Measurements from ENCODE around the gene MKI67.

The MKI67 gene

DNA sequence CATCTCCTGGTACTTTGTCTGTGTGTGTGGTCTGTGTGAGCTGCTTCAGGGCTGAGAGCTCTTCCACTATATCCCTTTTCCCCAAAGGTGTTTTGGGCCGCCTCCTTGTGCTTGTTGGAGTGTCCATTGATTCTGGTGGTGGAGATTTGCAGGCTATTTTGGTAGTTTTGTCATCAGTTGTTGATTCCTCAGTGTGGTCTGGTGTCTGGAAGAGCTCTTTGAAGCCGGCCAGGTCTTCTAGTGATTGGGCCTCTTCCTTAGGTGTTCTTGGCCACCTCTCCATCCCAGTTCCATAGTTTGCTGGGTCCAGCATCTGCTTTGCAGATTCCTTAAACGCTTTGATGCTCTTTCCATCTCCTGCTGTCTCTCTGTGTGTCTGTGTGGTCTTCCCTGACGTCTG lies 20.8 kb downstream of the MKI67 start:
- H3K4me3 ChIP-seq (ENCODE audit: low read depth, low read length), result no peak overlapping the region
- TF ChIP-seq POLR2A (IDR thresholded peaks at IDR 0.05; ENCODE audit: extremely low read depth, insufficient read length), result no peak
- no peak for TF ChIP-seq MYC (IDR thresholded peaks at IDR 0.05; ENCODE audit: low read depth, low read length)
- TF ChIP-seq, protein P1, sequence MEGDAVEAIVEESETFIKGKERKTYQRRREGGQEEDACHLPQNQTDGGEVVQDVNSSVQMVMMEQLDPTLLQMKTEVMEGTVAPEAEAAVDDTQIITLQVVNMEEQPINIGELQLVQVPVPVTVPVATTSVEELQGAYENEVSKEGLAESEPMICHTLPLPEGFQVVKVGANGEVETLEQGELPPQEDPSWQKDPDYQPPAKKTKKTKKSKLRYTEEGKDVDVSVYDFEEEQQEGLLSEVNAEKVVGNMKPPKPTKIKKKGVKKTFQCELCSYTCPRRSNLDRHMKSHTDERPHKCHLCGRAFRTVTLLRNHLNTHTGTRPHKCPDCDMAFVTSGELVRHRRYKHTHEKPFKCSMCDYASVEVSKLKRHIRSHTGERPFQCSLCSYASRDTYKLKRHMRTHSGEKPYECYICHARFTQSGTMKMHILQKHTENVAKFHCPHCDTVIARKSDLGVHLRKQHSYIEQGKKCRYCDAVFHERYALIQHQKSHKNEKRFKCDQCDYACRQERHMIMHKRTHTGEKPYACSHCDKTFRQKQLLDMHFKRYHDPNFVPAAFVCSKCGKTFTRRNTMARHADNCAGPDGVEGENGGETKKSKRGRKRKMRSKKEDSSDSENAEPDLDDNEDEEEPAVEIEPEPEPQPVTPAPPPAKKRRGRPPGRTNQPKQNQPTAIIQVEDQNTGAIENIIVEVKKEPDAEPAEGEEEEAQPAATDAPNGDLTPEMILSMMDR (IDR thresholded peaks at IDR 0.05; ENCODE audit: low read depth, low read length), result no peak
- TF ChIP-seq, protein P2, sequence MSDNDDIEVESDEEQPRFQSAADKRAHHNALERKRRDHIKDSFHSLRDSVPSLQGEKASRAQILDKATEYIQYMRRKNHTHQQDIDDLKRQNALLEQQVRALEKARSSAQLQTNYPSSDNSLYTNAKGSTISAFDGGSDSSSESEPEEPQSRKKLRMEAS (IDR thresholded peaks at IDR 0.05; ENCODE audit: low read depth, low read length), result no peak
- DNase-seq (ENCODE audit: low read depth), result no peak

DNA sequence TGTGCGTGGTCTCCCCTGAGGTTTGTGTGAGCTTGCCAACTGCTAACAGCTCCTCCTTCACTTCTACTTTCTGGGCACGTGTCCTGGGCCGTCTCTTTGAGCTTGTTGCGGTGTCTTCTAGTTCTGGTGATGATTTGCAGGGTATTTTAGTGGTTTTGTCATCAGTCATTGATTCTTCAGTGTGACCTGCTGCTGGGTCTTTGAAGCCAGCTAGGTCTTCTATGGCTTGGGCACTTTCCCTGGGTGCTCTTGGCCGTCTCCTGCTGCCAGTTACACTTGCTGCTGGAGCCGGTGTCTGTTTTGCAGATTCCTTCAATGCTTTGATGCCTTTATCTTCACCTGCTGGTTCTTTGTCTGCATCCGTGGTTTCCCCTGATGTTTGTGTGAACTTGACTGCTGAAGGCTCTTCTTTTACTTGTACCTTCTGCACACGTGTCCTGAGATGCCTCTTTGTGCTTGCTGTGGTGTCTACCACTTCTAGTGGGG lies 23.0 kb downstream of the MKI67 start:
- no peak overlapping the region for H3K4me3 ChIP-seq (ENCODE audit: low read depth, low read length)
- TF ChIP-seq, protein P1 (IDR thresholded peaks at IDR 0.05; ENCODE audit: low read depth, low read length), result no peak
- TF ChIP-seq, protein P2 (IDR thresholded peaks at IDR 0.05; ENCODE audit: low read depth, low read length), result no peak
- DNase-seq (ENCODE audit: low read depth), result no peak

DNA sequence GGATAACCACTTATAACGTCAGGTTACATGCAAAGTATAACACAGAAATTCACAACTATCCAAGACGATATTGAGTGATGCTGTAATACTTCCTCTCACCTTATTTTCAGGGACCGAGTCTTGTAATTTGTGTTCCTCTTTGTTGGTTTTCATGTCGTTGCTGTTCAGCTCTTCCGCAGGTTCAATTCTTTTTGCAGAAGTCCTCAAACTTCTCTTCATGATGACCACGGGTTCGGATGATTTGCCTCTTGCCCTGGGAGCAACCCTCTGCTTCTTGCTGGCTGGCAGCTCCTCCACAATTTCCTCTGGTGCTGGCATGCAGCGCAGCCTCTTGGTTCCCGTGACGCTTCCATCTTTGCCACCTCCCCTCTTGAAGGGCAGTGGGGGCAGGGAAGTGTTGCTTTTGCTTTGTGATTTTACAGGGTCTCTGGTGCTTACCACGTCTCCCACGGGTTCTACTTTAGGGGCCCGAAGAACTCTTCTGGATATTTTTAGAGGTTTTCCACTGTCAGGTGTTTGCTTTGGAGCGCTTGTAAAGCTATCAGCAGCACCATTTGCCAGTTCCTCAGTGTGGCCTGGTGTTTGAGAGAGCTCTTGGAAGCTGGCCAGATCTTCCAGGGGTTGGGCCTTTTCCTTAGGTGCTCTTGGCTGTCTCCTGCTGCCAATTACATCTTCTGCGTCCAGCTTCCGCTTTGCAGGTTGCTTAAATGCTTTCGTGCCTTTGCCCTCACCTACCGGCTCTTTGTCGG lies 23.6 kb downstream of the MKI67 start:
- H3K4me3 ChIP-seq (ENCODE audit: low read depth, low read length), result no peak overlapping the region
- TF ChIP-seq POLR2A (IDR thresholded peaks at IDR 0.05; ENCODE audit: extremely low read depth, insufficient read length) (no peak), MYC (IDR thresholded peaks at IDR 0.05; ENCODE audit: low read depth, low read length) (no peak)
- TF ChIP-seq, protein P2 (IDR thresholded peaks at IDR 0.05; ENCODE audit: low read depth, low read length), result no peak
- TF ChIP-seq, protein P1 (IDR thresholded peaks at IDR 0.05; ENCODE audit: low read depth, low read length), result no peak
- no peak for DNase-seq (ENCODE audit: low read depth)

DNA sequence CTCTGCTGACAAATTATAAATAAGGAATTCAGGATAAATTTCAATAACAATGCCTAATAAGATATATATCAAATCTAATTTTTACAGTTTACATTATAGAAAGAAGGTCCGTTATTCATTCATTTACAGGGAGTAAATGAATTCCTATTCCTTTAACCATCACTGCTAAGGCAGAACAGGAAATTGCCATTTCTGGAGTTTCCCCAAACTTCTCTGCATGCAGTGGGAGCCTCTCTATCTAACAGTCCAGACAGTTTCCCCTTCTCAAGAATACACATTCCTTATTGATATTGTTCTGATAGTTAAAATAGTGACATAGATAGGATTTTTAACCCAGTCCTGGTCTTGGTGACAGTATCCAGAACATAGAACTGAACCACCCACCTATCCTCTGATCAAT lies 24.3 kb downstream of the MKI67 start:
- no peak for DNase-seq (ENCODE audit: low read depth)
- TF ChIP-seq MYC (IDR thresholded peaks at IDR 0.05; ENCODE audit: low read depth, low read length) (no peak), POLR2A (IDR thresholded peaks at IDR 0.05; ENCODE audit: extremely low read depth, insufficient read length) (no peak)
- TF ChIP-seq, protein P2 (IDR thresholded peaks at IDR 0.05; ENCODE audit: low read depth, low read length), result no peak
- TF ChIP-seq, protein P1 (IDR thresholded peaks at IDR 0.05; ENCODE audit: low read depth, low read length), result no peak

DNA sequence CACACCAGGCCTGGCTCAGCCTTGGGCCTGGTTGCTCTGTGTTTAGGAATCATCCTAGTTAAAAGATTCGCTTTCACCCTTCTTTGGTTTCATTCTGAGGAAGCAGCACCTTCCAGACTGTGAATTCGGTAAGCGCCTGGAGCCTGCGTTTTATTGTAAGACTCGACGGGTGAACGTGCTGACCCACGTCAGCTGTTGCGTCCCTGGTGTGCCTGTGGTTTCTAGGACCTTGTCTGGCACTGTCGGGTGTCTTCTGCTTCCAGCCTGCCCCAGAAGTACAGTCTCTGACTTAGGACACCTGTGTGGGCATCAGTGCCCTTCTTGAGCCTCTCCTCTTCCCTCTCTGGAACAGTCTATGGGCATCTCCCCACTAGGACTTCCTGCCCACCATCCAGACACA lies 26.3 kb downstream of the MKI67 start:
- DNase-seq (ENCODE audit: low read depth), result no peak
- TF ChIP-seq MYC (IDR thresholded peaks at IDR 0.05; ENCODE audit: low read depth, low read length), result no peak
- TF ChIP-seq POLR2A (IDR thresholded peaks at IDR 0.05; ENCODE audit: extremely low read depth, insufficient read length), result no peak
- H3K4me3 ChIP-seq (ENCODE audit: low read depth, low read length), result no peak overlapping the region

More for the DNA sequence above, 24.3 kb downstream of the MKI67 start:
- H3K4me3 ChIP-seq (ENCODE audit: low read depth, low read length), result no peak overlapping the region

DNA sequence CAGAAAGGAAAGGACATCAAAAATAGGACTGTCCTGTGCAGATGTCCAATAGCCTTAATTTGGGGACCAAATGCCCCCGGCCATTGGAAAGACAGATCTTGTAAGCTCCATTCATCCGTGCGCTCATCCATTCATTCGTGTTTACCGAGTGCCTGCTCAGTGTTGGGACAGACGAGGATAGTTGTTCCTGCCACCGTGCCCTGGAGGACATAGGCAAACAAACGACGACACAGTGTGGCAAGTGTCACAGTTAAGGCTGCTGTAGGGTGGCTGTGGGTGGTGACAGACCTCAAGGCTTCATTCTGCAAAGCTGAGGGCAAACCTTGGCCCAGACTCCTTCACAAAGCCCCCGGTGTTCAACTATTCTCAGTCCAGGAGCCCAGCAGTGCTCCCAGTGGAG lies 27.6 kb downstream of the MKI67 start:
- no peak overlapping the region for H3K4me3 ChIP-seq (ENCODE audit: low read depth, low read length)
- TF ChIP-seq, protein P2 (IDR thresholded peaks at IDR 0.05; ENCODE audit: low read depth, low read length), result no peak
- TF ChIP-seq MYC (IDR thresholded peaks at IDR 0.05; ENCODE audit: low read depth, low read length), result no peak
- TF ChIP-seq, protein P1 (IDR thresholded peaks at IDR 0.05; ENCODE audit: low read depth, low read length), result no peak
- no peak for TF ChIP-seq POLR2A (IDR thresholded peaks at IDR 0.05; ENCODE audit: extremely low read depth, insufficient read length)
- DNase-seq (ENCODE audit: low read depth), result no peak
